NCI-H446 (cell line): ENCODE data around the gene SMARCA1.
"Not testable (repeated sequence)": the region's sequence is repeated elsewhere in the genome, so short reads cannot be mapped to it uniquely, and the experiment has no call there.

Experiments used
- DNase-seq, 2 experiments: peaks; one replicate each; lab custom pipeline; 2025; lab: John Stamatoyannopoulos, UW

SMARCA1 gene

GRCh38 chrX:129523079-129523911 is at the start of gene SMARCA1:
Gene SMARCA1, minus strand, starts transcription at chrX:129523490. Its CDS starts 120 bp downstream, at chrX:129523370.
- peak in 1 of 2 experiments; percentile 13 for DNase-seq

- no peak for DNase-seq
Observed at GRCh38 chrX:129572422-129572821, 49.1 kb upstream of the SMARCA1 start.

- no peak for DNase-seq
Observed at GRCh38 chrX:129568349-129568748, 45.1 kb upstream of the SMARCA1 start.

GRCh38 chrX:129566073-129566472 is 42.8 kb upstream of the SMARCA1 start:
- DNase-seq, result peak; percentile 35 to 41

- DNase-seq, result peak; percentile 15 to 71
Observed at GRCh38 chrX:129565046-129565650, 41.9 kb upstream of the SMARCA1 start.

GRCh38 chrX:129564345-129564744 is 41.1 kb upstream of the SMARCA1 start:
- DNase-seq, result not testable (repeated sequence)

- no peak for DNase-seq
Observed at GRCh38 chrX:129561453-129561852, 38.2 kb upstream of the SMARCA1 start.

DNA sequence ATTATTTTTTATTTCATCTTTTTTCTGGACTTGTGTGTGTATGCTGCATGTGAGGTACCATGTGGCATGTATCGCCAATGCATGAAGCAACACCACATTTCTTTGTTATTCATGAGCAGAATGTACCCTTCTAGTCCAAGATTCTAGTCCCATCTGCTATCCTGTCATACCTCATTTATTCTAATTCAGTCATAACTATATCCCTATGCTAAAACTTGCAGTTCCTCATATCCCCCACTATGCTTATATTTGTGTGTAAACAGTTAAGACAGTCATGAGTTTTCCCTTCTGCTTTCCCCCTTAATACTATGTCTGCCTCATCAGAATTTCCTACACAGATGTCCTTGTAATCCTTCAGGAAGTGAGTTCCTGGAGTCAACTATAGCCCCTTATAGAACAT is 36.5 kb upstream of the SMARCA1 start:
- DNase-seq, result no peak

- no peak for DNase-seq
Observed at GRCh38 chrX:129557844-129558480, 34.7 kb upstream of the SMARCA1 start.

GRCh38 chrX:129556806-129557315 is 33.6 kb upstream of the SMARCA1 start:
- DNase-seq, result no peak

DNA sequence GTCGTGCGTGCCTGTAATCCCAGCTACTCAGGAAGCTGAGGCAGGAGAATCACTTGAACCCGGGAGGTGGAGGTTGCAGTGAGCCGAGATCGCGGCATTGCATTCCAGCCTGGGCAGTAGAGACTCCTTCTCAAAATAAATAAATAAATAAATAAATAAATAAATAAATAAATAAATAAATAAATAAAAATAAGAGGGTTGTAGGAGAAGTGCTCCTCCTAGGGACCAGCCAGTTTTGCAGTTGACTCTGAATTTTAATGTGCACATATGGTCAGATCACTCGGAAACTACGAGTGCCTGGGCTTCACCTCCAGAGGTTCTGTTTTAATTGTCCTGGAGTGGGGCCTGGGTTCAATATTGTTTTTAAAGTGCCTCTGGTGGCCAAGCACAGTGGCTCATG is 31.5 kb upstream of the SMARCA1 start:
- DNase-seq, result not testable (repeated sequence)

DNA sequence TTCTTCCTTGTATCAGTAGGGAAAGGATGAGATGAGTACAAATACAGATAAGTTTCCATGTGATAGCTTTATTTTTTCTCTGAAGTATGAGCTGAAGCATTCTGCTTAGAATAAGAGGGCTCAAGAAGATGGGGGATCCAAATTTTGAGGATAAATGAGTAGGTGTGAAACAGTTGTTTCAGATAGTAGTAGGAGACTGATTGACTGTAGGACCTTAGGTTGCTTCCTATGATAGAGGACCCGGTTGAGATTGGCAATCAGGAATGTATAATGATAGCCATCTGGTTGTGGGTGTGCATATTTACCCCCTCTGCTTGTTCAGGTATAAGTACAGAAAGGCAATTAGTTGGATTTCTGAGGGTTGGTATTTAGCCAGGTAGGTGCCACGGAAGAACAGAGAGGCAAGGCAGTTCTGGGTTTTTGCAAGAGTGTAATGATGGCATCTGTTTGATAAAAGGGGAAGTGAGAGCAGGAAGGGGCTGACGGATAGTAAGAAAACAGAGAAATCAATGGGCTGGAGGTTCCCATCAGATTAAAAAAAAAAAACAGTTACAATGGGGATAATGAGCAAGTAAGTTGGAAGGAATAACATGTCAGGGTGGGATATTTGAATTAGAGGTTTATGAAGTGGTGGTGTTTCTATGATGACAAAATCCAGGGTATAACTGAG is 30.5 kb upstream of the SMARCA1 start:
- DNase-seq, result no peak

- no peak for DNase-seq
Observed at GRCh38 chrX:129549124-129549523, 25.8 kb upstream of the SMARCA1 start.

DNA sequence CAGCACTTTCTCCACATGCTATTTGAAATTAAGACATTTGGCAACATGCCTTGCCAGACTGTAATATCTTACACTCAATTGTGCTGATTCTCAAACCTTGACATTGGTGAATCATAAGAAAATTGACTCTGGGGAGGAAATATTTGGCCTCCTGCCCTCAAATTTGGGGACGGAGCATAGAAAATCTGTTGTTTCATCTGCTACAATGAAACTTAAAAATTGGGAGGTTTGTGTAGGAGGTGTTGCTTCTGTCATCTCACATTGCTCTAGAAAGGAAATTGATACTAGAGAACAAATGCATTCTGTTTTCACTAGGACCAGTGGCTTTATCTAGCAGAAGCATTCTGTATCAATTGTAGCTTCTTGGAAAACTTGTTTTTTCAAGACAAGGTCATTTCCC is 22.1 kb upstream of the SMARCA1 start:
- peak in 1 of 2 experiments; percentile 21 for DNase-seq

DNA sequence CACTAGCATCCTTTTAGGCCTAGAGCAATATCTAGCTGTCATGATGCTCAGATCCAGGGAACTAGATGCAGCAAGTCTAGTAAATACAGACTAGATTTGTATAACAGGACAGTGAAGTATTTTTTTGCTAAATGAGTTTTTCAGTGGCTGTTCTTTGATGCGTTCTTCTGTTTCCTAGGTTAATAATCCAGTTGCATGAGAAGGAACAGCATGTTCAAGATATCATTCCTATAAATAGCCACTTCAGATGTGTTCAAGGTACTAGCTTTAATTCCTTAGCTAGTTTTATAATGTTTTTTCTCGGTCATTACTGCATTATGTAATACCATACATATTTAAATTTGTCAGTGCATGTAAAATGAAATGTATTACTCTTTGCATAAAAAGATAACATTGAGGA is 21.5 kb upstream of the SMARCA1 start:
- no peak for DNase-seq

DNA sequence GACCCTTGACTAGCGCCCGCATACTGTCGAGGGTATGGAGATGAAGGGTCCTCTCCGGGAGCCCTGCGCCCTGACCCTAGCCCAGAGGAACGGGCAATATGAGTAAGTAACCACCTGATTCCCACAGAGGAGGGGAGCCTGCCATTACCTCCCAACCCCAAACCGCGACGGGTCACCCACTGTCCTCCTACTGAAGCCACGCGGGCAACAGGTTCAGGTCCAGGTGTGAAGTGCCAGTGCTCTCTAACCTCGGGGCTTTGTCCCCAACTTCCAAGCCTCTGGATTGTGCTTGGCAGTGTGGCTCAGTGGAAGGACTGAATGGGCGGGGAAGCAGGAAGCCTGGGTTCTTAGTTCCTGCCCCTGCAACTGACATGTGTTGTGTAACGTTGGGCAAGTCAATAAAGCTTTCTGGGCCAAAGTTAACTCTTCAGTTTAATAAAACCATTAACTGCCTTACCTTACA is 17.5 kb upstream of the SMARCA1 start:
- no peak for DNase-seq

- peak; percentile 20 to 75 for DNase-seq
Observed at GRCh38 chrX:129540068-129540653, 16.9 kb upstream of the SMARCA1 start, which contains the start of gene OCRL. Gene OCRL, plus strand, starts transcription at chrX:129540259. Its CDS starts 181 bp downstream, at chrX:129540440.

DNA sequence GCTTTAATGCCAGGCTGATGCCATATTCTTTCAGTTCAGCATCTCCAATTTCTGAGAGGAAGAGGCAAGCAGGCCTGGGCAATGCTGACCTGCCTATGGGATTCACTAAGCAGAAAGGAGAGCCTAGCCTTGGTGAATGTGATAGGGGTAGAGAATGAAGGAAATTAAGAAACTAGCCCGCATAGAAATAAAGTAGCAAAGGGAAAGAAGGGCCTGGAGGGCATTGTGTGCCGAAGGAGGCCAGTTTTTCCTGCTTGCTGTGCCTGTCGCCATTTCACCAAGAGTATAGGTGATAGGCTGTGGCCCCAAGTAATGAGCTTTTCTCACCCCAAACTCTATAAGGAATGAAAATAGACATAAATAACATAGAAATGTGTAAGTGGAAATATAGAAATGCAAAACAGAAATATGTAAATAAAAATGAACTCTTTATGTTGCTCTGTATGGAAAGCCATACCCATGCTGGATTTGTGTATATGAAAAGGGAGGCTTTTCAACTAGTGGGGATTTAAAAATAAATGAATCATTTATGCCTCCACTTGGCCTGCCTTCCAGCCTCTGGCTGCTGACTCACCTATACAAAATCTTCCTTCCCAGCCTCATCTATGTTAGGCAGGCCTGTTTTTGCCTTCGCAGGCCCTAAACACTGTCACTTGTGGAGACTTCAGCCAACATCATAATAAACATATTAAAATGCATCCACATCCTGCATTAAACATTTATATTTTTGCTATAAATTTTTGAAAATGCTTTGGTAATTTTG is 11.7 kb upstream of the SMARCA1 start:
- no peak for DNase-seq

- DNase-seq, result no peak
Observed at GRCh38 chrX:129531132-129531531, 7.8 kb upstream of the SMARCA1 start.

DNA sequence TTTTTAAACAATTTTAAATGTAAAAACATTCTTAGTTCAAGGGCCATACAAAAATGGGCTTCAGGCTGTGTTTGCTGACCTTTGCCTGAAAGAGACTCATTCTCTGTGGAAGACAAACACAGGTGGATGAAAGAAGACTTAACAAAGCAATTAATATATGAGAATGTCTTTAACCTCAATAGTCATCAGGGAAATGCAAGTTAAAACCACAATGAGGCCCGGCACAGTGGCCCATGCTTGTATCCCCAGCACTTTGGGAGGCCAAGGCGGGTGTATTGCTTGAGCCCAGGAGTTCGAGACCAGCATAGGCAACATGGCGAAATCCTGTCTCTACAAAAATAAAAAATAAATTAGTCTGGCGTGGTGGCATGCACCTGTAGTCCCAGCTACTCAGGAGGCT is 7.1 kb upstream of the SMARCA1 start:
- DNase-seq, result no peak
